ENCODE data around the gene IDS.

- TF ChIP-seq CTCF (IDR thresholded peaks at IDR 0.05; ENCODE audit: insufficient read depth, low read length) (no peak), POLR2AphosphoS5 (IDR thresholded peaks at IDR 0.05; ENCODE audit: low read depth) (no peak), GABPA (IDR thresholded peaks at IDR 0.05; ENCODE audit: low read depth) (no peak), SPI1 (IDR thresholded peaks at IDR 0.05; ENCODE audit: borderline replicate concordance, low read depth) (no peak)
- TF ChIP-seq, protein P1, sequence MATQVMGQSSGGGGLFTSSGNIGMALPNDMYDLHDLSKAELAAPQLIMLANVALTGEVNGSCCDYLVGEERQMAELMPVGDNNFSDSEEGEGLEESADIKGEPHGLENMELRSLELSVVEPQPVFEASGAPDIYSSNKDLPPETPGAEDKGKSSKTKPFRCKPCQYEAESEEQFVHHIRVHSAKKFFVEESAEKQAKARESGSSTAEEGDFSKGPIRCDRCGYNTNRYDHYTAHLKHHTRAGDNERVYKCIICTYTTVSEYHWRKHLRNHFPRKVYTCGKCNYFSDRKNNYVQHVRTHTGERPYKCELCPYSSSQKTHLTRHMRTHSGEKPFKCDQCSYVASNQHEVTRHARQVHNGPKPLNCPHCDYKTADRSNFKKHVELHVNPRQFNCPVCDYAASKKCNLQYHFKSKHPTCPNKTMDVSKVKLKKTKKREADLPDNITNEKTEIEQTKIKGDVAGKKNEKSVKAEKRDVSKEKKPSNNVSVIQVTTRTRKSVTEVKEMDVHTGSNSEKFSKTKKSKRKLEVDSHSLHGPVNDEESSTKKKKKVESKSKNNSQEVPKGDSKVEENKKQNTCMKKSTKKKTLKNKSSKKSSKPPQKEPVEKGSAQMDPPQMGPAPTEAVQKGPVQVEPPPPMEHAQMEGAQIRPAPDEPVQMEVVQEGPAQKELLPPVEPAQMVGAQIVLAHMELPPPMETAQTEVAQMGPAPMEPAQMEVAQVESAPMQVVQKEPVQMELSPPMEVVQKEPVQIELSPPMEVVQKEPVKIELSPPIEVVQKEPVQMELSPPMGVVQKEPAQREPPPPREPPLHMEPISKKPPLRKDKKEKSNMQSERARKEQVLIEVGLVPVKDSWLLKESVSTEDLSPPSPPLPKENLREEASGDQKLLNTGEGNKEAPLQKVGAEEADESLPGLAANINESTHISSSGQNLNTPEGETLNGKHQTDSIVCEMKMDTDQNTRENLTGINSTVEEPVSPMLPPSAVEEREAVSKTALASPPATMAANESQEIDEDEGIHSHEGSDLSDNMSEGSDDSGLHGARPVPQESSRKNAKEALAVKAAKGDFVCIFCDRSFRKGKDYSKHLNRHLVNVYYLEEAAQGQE (IDR thresholded peaks at IDR 0.05; ENCODE audit: insufficient replicate concordance, low read depth) = no peak
These were observed 48.4 kb downstream of the IDS start for GRCh38 chrX:149456476-149457245.

Measured in HL-60 (cell line).